Keratinocyte (primary cell): Measurements from ENCODE around the gene ZEB2. TPM values are rescaled to one million over a fixed set of nuclear protein-coding genes. Genes with fewer than 3 reads are reported as not detected.
"Not testable (repeated sequence)": the region's sequence is repeated elsewhere in the genome, so short reads cannot be mapped to it uniquely, and the experiment has no call there.

Experiments used
- DNase-seq: peaks from one replicate; pipeline ENCODE4 v3.0.0-alpha.2; 2011; ENCODE audit warnings: low read depth, missing footprints, low spot score
- FAIRE-seq: peaks from 2 replicates; lab custom pipeline; 2011; peaks lifted over from hg19 to GRCh38; lab: Jason Lieb, UNC
- H2AFZ ChIP-seq: 2 replicates; pipeline ENCODE4 v1.6.0; 2012; ENCODE audit warnings: low read length, control low read depth, inconsistent platforms; ENCODE audit not compliant: control insufficient read depth
- H3K27ac ChIP-seq: 2 replicates; pipeline ENCODE4 v1.5.1; 2011; ENCODE audit warnings: low read length; ENCODE audit not compliant: control insufficient read depth, insufficient read depth
- H3K27me3 ChIP-seq: 3 replicates; pipeline ENCODE4 v1.6.0; 2011; ENCODE audit warnings: low read length; ENCODE audit not compliant: control insufficient read depth, insufficient read depth; ENCODE audit errors: extremely low read depth
- H3K36me3 ChIP-seq, 2 experiments: 2 replicates in 1 of 2; 3 replicates in 1 of 2; pipeline ENCODE4 v1.5.1; 2011; ENCODE audit warnings: low read length in 2 of 2, mild to moderate bottlenecking in 1 of 2; ENCODE audit not compliant: control insufficient read depth in 2 of 2, insufficient read depth in 2 of 2; ENCODE audit errors: extremely low read depth in 1 of 2
- H3K4me1 ChIP-seq: 3 replicates; pipeline ENCODE4 v1.5.1; 2011; ENCODE audit warnings: low read length; ENCODE audit not compliant: control insufficient read depth, insufficient read depth; ENCODE audit errors: extremely low read depth
- H3K4me2 ChIP-seq: 3 replicates; pipeline ENCODE4 v1.6.0; 2011; ENCODE audit warnings: low read depth, low read length; ENCODE audit not compliant: control insufficient read depth, insufficient read depth; ENCODE audit errors: extremely low read depth
- H3K4me3 ChIP-seq, 3 experiments: fragments of 200-600 bp in 1 of 3; sonication (generic) in 1 of 3; 2 replicates in 2 of 3; 3 replicates in 1 of 3; pipeline ENCODE4 v1.5.1; 2011 to 2016; ENCODE audit warnings: low read length in 3 of 3, mild to moderate bottlenecking in 3 of 3, control low read depth in 2 of 3, inconsistent platforms in 1 of 3, low read depth in 1 of 3, mixed read lengths in 1 of 3, mixed run types in 1 of 3, moderate library complexity in 1 of 3; ENCODE audit not compliant: control insufficient read depth in 2 of 3, insufficient read depth in 2 of 3; ENCODE audit errors: extremely low read depth in 1 of 3
- H3K79me2 ChIP-seq: 2 replicates; pipeline ENCODE4 v1.6.0; 2012; ENCODE audit warnings: low read length; ENCODE audit not compliant: control insufficient read depth, insufficient read depth
- H3K9ac ChIP-seq: 3 replicates; pipeline ENCODE4 v1.6.0; 2011; ENCODE audit warnings: low read length; ENCODE audit not compliant: control insufficient read depth, insufficient read depth; ENCODE audit errors: extremely low read depth
- H3K9me1 ChIP-seq: 3 replicates; pipeline ENCODE4 v1.6.0; 2011; ENCODE audit warnings: low read length; ENCODE audit not compliant: control insufficient read depth, insufficient read depth; ENCODE audit errors: extremely low read depth
- H3K9me3 ChIP-seq: 2 replicates; pipeline ENCODE4 v1.5.1; 2012; ENCODE audit warnings: low read depth, low read length; ENCODE audit not compliant: control insufficient read depth
- H4K20me1 ChIP-seq: 3 replicates; pipeline ENCODE4 v1.6.0; 2011; ENCODE audit warnings: low read length; ENCODE audit not compliant: control insufficient read depth, insufficient read depth; ENCODE audit errors: extremely low read depth
- CTCF ChIP-seq, 3 experiments: IDR thresholded peaks in 1 of 3; conservative IDR thresholded peaks in 1 of 3; optimal IDR thresholded peaks in 1 of 3; 2 replicates in 2 of 3; 3 replicates in 1 of 3; pipeline versions ENCODE3 to v1.5.1; 2011; ENCODE audit warnings: low read length in 3 of 3, mild to moderate bottlenecking in 3 of 3, moderate library complexity in 2 of 3, control low read depth in 1 of 3, inconsistent platforms in 1 of 3; ENCODE audit not compliant: insufficient read depth in 2 of 3; ENCODE audit errors: extremely low read depth in 1 of 3
- EZH2 ChIP-seq: IDR thresholded peaks from one replicate; pipeline ENCODE4 v1.6.1; 2012; ENCODE audit warnings: inconsistent platforms, mild to moderate bottlenecking, low read length, moderate library complexity
- dilution Hi-C: fragments of 300-500 bp; cut with MboI; formaldehyde crosslinking; loops from one replicate; pipeline ENCODE4 v1.7.0; 2020; ENCODE audit warnings: low sequenced_read_pairs; ENCODE audit not compliant: extremely low pct_ligation_motif_present
- polyA plus RNA-seq, 5 experiments: library from polyadenylated mRNA; depleted of rRNA in 3 of 5; stranded (reverse) in 3 of 5; stranded (forward) in 1 of 5; unstranded in 1 of 5; fragments of >200 nt; gene quantifications; 1 replicate in 1 of 5; 2 replicates in 3 of 5; 3 replicates in 1 of 5; pipeline versions ENCODE4 v1.2.1 to v1.2.3, GENCODE V29; 2011 to 2012; ENCODE audit warnings: missing spikeins in 2 of 5, low read depth in 1 of 5, low replicate concordance in 1 of 5

ZEB2 gene
- polyA plus RNA-seq, 1 donor (not counting 4 experiments of a cell fraction or from before 2014, with no cell fraction given): 0.12 TPM

- Histone ChIP-seq H3K27ac (no peak overlapping the region), H3K9me1 (no peaks in the 10 kb centered on the region), H3K9me3 (no peaks in the 10 kb centered on the region), H3K4me3 (no peak overlapping the region), H3K4me1 (peaks cover 2% of the 10 kb centered on the region), H3K4me2 (no peak overlapping the region), H3K79me2 (no peaks in the 10 kb centered on the region), H2AFZ (no peak overlapping the region), H3K36me3 (no peaks in the 10 kb centered on the region), H4K20me1 (no peaks in the 10 kb centered on the region), H3K27me3 (no peaks in the 10 kb centered on the region), H3K9ac (no peak overlapping the region)
- TF ChIP-seq CTCF (optimal IDR thresholded peaks at IDR 0.05 in 1 of 3, IDR thresholded peaks at IDR 0.05 in 1 of 3, conservative IDR thresholded peaks at IDR 0.05 in 1 of 3; ENCODE audit: extremely low read depth in 1 of 3, insufficient read depth in 2 of 3, low read length in 3 of 3): no peak
- no peak for TF ChIP-seq EZH2
- no peak for FAIRE-seq
- dilution Hi-C loops: no loop called here
- no peak for DNase-seq
Measured at GRCh38 chr2:144364944-144365738, 154.8 kb downstream of the ZEB2 start.

- dilution Hi-C loops, H3K27ac ChIP-seq, H3K9me3 ChIP-seq, H3K9me1 ChIP-seq, H3K4me2 ChIP-seq, H3K4me1 ChIP-seq, DNase-seq, H2AFZ ChIP-seq, H3K79me2 ChIP-seq, H3K36me3 ChIP-seq, H3K4me3 ChIP-seq, H4K20me1 ChIP-seq, FAIRE-seq, H3K9ac ChIP-seq, H3K27me3 ChIP-seq: not testable (repeated sequence)
Measured at GRCh38 chr2:144364247-144364646, 155.7 kb downstream of the ZEB2 start.
